Body of pancreas (tissue), 4 donors: ENCODE measurements around the gene CHRNB4. TPM values are rescaled to one million over a fixed set of nuclear protein-coding genes. Genes with fewer than 3 reads are reported as not detected.

Source experiments
- ATAC-seq: fragments of 150-250 bp; one replicate; pipeline ENCODE4 v1.9.1; 2016
- DNase-seq, 4 donors: peaks; one replicate each; pipeline ENCODE4 v3.0.0-alpha.2; 2019
- H3K27ac ChIP-seq, 4 donors: fragments of 200-600 bp; sonication (generic); 1 replicate in 3 of 4; 2 replicates in 1 of 4; pipeline versions ENCODE4 v1.5.1 to v1.6.1; 2016 to 2019; ENCODE audit warnings: mild to moderate bottlenecking in 1 of 4, mixed read lengths in 1 of 4, moderate library complexity in 1 of 4
- H3K27me3 ChIP-seq, 2 donors: fragments of 200-600 bp; sonication (generic); one replicate each; pipeline ENCODE4 v1.6.0; 2016; ENCODE audit warnings: mild to moderate bottlenecking in 1 of 2
- H3K36me3 ChIP-seq, 2 donors: fragments of 200-600 bp; sonication (generic); replicated peaks in 1 of 2; 2 replicates each; pipeline ENCODE4 v1.5.1; 2016; ENCODE audit warnings: low read depth in 2 of 2; ENCODE audit not compliant: insufficient read depth in 1 of 2
- H3K4me1 ChIP-seq: fragments of 200-600 bp; sonication (generic); one replicate; pipeline ENCODE4 v1.6.0; 2016
- H3K4me3 ChIP-seq, 2 donors: fragments of 200-600 bp; sonication (generic); 1 replicate in 1 of 2; 2 replicates in 1 of 2; pipeline ENCODE4 v1.5.1; 2016 to 2019
- H3K9me3 ChIP-seq, 3 donors: fragments of 200-600 bp; sonication (generic); 1 replicate in 2 of 3; 2 replicates in 1 of 3; pipeline ENCODE4 v1.5.1; 2016
- POLR2A ChIP-seq, 3 donors: fragments of 450-650 bp; IDR thresholded peaks; one replicate each; pipeline ENCODE4 v1.6.1; 2016; ENCODE audit warnings: antibody characterized with exemption in 3 of 3, mild to moderate bottlenecking in 2 of 3
- WGBS, 2 donors: methylation state at CpG; one replicate each; pipeline ENCODE4 v1.1.5; 2017; 5-methylcytosine and 5-hydroxymethylcytosine counted together
- intact Hi-C: fragments of 100-400 bp; cut with DNase I; formaldehyde crosslinking; loops from one replicate; pipeline ENCODE4 v1.15.1; 2023
- total RNA-seq, 2 donors: library from RNA; depleted of rRNA; stranded (reverse); fragments of >200 nt; gene quantifications; one replicate each; pipeline ENCODE4 v1.1.0, GENCODE V29; 2016
- TF ChIP-seq, protein P1 (sequence below), 7 experiments: fragments of 450-650 bp in 4 of 7; fragments of 200-600 bp in 3 of 7; sonication (generic) in 3 of 7; IDR thresholded peaks; one replicate each; pipeline ENCODE4 v1.5.1; 2016 to 2019; ENCODE audit warnings: antibody characterized with exemption in 7 of 7

Gene CHRNB4
- total RNA-seq, 2 donors from 2014 or later = not detected

DNA sequence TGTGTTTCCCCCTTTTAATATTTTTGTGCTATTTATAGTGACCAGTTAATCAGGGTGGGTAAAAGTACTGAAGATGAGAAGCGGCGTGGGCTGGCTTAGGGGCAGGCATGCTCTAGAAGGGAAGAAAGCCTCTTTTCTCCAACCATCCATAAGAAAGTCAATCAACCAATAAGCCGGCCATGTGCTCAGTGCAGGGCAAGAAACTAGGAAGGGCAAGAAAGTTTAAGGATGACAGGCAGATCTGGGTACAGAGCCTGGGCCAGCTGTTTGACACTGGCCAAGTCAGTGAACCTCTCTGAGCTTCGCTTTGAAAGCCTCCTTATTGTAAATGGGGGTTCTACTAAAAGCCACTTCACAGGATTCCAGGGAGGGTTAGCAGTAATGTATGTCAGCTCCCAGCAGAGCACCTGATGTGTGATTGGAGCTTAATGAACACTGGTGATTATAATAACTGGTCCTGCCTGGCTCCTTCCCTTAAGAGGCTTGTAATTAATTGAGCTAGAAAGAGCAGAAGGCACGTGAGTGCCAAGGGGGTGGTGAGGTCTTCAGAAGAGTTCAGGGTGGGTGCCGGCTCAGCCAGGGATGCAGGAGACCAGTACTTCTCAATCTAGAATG is 14.5 kb downstream of the CHRNB4 start:
- 70 to 84% methylated on average over 6 of the region's 6 CpGs for WGBS, 2 donors
- Histone ChIP-seq H3K4me3 (no peak overlapping the region), H3K9me3 (no peaks in the 10 kb centered on the region), H3K27ac (no peak overlapping the region), H3K27me3 (no peaks in the 10 kb centered on the region), H3K36me3 (no peaks in the 10 kb centered on the region), H3K4me1 (no peaks in the 10 kb centered on the region)
- intact Hi-C loops = loop anchor here (10.0 kb wide), 1 partner anchor 78 kb away; no protein-coding TSS in a partner anchor
- ATAC-seq (no peak), DNase-seq (no peak)
- TF ChIP-seq, protein P1, sequence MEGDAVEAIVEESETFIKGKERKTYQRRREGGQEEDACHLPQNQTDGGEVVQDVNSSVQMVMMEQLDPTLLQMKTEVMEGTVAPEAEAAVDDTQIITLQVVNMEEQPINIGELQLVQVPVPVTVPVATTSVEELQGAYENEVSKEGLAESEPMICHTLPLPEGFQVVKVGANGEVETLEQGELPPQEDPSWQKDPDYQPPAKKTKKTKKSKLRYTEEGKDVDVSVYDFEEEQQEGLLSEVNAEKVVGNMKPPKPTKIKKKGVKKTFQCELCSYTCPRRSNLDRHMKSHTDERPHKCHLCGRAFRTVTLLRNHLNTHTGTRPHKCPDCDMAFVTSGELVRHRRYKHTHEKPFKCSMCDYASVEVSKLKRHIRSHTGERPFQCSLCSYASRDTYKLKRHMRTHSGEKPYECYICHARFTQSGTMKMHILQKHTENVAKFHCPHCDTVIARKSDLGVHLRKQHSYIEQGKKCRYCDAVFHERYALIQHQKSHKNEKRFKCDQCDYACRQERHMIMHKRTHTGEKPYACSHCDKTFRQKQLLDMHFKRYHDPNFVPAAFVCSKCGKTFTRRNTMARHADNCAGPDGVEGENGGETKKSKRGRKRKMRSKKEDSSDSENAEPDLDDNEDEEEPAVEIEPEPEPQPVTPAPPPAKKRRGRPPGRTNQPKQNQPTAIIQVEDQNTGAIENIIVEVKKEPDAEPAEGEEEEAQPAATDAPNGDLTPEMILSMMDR (IDR thresholded peaks at IDR 0.05) = no peak
- TF ChIP-seq POLR2A (IDR thresholded peaks at IDR 0.05) = no peak

DNA sequence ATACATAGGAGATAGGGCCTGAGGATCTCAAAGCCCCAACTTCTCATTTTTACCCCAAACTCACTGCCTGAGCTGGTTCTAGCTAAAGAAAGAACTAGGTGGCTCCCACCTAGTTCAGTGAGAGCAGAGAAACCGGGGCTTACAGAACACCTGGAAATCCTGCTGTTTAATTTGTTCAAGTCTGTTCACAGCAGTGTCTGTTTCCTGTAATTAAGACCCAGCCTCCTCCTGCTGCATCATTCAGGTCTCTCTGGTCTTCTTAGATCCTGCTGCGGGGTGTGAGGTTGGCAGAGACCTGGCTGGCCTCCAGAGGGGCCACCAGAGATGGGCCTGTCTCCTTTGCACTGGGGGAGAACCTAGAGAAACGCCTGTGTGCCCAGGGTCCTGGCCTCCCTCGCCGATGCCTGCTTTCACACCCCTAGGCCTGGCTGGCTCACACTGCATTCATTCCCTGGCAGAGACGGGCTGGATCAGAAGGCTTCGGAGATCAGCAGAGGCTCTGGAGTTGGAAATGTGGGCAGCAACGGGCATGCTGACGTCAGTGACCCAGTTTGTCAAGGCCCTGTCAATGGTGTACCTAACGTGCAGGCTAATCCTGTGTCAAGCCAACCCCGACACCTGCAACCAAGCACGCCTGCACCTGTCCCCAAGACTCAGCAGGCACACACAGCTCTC is 15.3 kb downstream of the CHRNB4 start:
- intact Hi-C loops = loop anchor here (10.0 kb wide), 1 partner anchor 79 kb away; no protein-coding TSS in a partner anchor
- no peak for TF ChIP-seq POLR2A (IDR thresholded peaks at IDR 0.05)
- TF ChIP-seq, protein P1 (IDR thresholded peaks at IDR 0.05) = no peak
- H3K27me3 ChIP-seq = no peaks in the 10 kb centered on the region

DNA sequence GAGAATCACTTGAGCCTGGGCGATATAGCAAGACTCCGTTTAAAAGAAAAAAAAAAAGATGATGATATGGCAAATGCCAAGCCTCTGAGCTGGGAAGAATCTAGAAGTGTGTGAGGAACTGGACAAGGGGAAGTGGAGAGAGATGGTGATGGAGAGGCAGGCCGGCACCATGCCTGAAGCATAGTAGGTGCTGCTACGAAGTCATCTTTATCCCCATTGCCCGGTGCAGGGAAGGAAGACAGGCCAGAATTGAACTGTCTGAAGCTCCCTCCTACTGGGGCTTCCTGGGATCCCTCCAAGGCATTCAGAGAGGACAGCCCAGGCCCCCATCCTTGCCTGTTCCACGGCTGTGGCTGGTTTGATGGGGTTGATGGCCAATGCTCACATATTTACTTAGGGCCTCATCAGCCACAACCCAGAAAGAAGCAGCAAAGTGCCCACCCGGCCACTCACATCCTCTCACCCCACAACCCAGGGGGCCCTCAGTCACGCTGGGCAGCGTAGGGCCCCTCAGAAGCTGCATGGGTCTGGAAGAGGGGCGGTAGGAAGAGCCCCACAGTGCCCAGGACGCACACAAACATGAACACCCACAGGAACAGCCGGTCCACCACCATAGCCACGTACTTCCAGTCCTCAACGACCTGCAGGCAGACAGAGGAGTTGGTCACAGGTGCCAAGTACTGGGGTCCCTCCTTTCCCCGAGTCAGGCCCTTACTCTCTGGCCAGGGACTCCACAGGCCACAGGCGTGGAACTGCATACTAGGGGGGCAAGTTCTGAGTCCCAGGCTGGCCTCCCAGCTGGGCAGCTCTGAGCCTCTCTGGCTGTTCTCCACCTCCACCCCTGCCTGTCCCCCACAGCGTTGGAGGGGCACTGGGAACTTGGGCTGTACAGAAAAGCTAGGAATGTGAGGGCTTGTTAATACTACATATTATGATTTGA is 16.1 kb downstream of the CHRNB4 start:
- H3K27ac ChIP-seq = no peak overlapping the region
- H3K4me3 ChIP-seq = no peak overlapping the region
- H3K27me3 ChIP-seq = peaks cover 0 to 7% of the 10 kb centered on the region in 2 donors
- H3K4me1 ChIP-seq = peaks cover 8% of the 10 kb centered on the region
- TF ChIP-seq, protein P1 (IDR thresholded peaks at IDR 0.05) = no peak
- TF ChIP-seq POLR2A (IDR thresholded peaks at IDR 0.05) = no peak
- DNase-seq (no peak), ATAC-seq (no peak)
- H3K36me3 ChIP-seq = no peaks in the 10 kb centered on the region
- no peaks in the 10 kb centered on the region for H3K9me3 ChIP-seq
- intact Hi-C loops = loop anchor here (10.0 kb wide), 1 partner anchor 80 kb away; no protein-coding TSS in a partner anchor
- WGBS, 2 donors = 74 to 79% methylated on average over 7 to 17 of the region's 17 CpGs

More for the DNA sequence above, 15.3 kb downstream of the CHRNB4 start:
- Histone ChIP-seq H3K4me3 (no peak overlapping the region), H3K36me3 (no peaks in the 10 kb centered on the region), H3K27ac (no peak overlapping the region), H3K9me3 (no peaks in the 10 kb centered on the region), H3K4me1 (peaks cover under 1% of the 10 kb centered on the region)
- 60 to 62% methylated on average over 8 to 12 of the region's 12 CpGs for WGBS, 2 donors
- DNase-seq = no peak
- no peak for ATAC-seq

DNA sequence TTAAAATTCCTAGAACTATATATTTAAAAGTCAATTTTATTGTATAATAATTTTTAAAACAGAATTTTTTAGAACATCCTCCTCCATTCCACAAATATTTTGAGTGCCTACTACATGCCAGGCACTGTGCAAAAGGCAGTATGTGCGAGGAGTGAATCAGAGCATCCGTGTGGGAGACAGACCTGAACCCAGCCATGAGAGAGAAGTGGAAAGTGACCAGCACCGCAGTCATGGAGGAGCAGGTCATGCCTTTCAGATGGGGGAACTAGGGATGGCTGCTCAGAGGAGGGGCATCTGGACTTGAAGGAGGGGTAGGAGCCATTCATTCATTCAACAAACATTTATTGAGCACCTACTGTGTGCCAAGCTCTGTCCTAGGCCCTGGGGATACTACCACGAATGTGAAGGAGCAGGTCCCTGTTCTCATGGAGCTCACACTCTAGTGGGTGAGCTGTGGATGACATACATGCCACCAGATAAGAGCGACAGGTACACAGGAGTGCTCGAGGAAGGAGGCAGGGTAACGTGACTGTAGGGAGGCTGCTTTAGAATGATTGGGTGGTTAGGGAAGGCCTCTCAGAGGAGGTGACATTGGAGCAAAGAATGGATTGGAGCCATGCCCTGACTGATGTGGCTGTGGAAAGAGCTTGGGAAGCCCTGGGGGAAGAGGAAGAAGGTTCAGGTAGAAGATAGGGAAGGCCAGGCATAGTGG is 17.1 kb downstream of the CHRNB4 start:
- DNase-seq = no peak
- Histone ChIP-seq H3K27ac (no peak overlapping the region), H3K36me3 (no peaks in the 10 kb centered on the region), H3K9me3 (no peaks in the 10 kb centered on the region), H3K4me1 (peaks cover 9% of the 10 kb centered on the region), H3K27me3 (peaks cover 0 to 8% of the 10 kb centered on the region in 2 donors), H3K4me3 (no peak overlapping the region)
- 69 to 75% methylated on average over 7 of the region's 7 CpGs for WGBS, 2 donors
- no peak for ATAC-seq
- TF ChIP-seq, protein P1 (IDR thresholded peaks at IDR 0.05) = no peak
- no peak for TF ChIP-seq POLR2A (IDR thresholded peaks at IDR 0.05)
- intact Hi-C loops = loop anchor here (10.0 kb wide), 1 partner anchor 81 kb away; no protein-coding TSS in a partner anchor
